Mucosa of descending colon (tissue), 3 donors: ENCODE measurements around the gene UNC93A. TPM values are rescaled to one million over a fixed set of nuclear protein-coding genes. Genes with fewer than 3 reads are reported as not detected.

Source experiments
- ATAC-seq: fragments of 200-7000 bp; cut with Tn5 transposase; one replicate; pipeline ENCODE4 v1.9.1; 2020; ENCODE audit warnings: mild to moderate bottlenecking, moderate library complexity
- DNase-seq, 3 donors: peaks; one replicate each; pipeline ENCODE4 v3.0.0-alpha.2; 2020
- H3K36me3 ChIP-seq: fragments of 200-600 bp; one replicate; pipeline ENCODE4 v1.8.0; 2021; ENCODE audit warnings: low read depth, mild to moderate bottlenecking
- H3K4me1 ChIP-seq: fragments of 200-600 bp; one replicate; pipeline ENCODE4 v1.8.0; 2021; ENCODE audit warnings: low read depth, mild to moderate bottlenecking
- H3K4me3 ChIP-seq: fragments of 200-600 bp; one replicate; pipeline ENCODE4 v1.8.0; 2021; ENCODE audit warnings: mild to moderate bottlenecking
- H3K9me3 ChIP-seq: fragments of 200-600 bp; one replicate; pipeline ENCODE4 v1.8.0; 2021; ENCODE audit warnings: mild to moderate bottlenecking
- intact Hi-C, 2 donors: fragments of 100-400 bp; cut with DNase I in 1 of 2; cut with micrococcal nuclease in 1 of 2; formaldehyde crosslinking; loops; one replicate each; pipeline versions ENCODE4 v1.11.0 to v1.11.1; 2022; cut with DNase I, micrococcal nuclease
- total RNA-seq, 3 donors: library from RNA; stranded (reverse); fragmentation: NEBNext Ultra II Directional in 2 of 3; extraction: Animal tissue kit (Norgen Biotek cat#: 25700) in 2 of 3; gene quantifications; one replicate each; pipeline versions ENCODE4 v1.2.1 to v1.2.4, GENCODE V29; 2021 to 2023
- TF ChIP-seq, protein P1 (sequence below): fragments of 200-600 bp; IDR thresholded peaks from one replicate; pipeline ENCODE4 v1.8.0; 2022; ENCODE audit warnings: antibody characterized with exemption, mild to moderate bottlenecking
- donor health status: DM: no; HTN: no; CAD: no; lungs with moderate emphysema.
- donor health status: DM: no; HTN: no; CAD: no.
- donor health status: DM: no; HTN: yes; CAD: no.

The UNC93A gene
- total RNA-seq, 3 donors from 2014 or later: 2.1 TPM; not detected in 2

DNA sequence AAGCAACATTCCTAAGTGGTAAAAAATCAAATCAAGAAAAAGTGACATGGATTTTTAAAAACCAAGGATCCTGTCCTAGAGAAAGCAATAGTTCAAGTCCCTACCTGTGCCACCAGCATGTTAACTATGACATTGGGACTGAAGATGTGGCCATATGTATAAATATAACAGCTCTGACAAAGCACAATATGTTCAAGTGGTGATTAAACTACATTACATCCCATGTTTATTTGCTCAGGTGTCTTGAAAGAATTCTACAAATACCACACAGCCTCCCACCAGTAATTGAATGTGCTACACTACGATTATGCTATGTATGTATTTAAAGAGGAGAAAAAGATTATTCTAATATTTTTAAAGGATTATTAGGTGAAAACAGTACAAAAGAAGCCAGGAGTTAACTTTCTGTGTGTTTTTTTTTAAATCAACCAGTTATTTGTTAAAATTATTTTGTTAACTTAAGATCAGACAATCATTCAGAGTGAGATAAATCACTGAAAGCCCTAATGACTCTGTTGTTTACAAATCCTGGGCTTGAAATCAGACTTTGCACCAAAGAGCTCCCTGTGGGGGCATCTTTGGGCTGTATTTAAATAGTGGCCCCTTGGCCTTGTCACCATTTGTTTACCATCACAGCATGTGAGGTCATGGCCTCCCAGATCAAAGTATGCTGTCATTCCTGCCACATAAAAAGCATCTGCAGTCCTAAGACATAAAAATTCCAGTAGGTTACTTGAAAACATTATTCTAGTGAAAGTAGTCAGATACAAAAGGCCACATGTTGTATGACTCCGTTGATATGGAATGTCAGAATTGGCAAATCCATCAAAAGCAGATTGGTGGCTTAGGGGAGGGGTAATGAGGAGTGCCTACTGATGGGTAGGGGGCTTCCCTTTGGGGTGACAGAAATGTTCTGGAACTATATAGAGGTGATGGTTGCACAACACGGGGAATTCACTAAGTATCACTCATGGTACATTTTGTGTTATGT is 50.8 kb downstream of the UNC93A start:
- H3K4me1 ChIP-seq: no peaks in the 10 kb centered on the region
- intact Hi-C loops: no loop called here
- no peak for ATAC-seq
- H3K9me3 ChIP-seq: no peaks in the 10 kb centered on the region
- H3K36me3 ChIP-seq: no peaks in the 10 kb centered on the region
- no peak overlapping the region for H3K4me3 ChIP-seq
- TF ChIP-seq, protein P1, sequence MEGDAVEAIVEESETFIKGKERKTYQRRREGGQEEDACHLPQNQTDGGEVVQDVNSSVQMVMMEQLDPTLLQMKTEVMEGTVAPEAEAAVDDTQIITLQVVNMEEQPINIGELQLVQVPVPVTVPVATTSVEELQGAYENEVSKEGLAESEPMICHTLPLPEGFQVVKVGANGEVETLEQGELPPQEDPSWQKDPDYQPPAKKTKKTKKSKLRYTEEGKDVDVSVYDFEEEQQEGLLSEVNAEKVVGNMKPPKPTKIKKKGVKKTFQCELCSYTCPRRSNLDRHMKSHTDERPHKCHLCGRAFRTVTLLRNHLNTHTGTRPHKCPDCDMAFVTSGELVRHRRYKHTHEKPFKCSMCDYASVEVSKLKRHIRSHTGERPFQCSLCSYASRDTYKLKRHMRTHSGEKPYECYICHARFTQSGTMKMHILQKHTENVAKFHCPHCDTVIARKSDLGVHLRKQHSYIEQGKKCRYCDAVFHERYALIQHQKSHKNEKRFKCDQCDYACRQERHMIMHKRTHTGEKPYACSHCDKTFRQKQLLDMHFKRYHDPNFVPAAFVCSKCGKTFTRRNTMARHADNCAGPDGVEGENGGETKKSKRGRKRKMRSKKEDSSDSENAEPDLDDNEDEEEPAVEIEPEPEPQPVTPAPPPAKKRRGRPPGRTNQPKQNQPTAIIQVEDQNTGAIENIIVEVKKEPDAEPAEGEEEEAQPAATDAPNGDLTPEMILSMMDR: no peak
- DNase-seq: no peak

DNA sequence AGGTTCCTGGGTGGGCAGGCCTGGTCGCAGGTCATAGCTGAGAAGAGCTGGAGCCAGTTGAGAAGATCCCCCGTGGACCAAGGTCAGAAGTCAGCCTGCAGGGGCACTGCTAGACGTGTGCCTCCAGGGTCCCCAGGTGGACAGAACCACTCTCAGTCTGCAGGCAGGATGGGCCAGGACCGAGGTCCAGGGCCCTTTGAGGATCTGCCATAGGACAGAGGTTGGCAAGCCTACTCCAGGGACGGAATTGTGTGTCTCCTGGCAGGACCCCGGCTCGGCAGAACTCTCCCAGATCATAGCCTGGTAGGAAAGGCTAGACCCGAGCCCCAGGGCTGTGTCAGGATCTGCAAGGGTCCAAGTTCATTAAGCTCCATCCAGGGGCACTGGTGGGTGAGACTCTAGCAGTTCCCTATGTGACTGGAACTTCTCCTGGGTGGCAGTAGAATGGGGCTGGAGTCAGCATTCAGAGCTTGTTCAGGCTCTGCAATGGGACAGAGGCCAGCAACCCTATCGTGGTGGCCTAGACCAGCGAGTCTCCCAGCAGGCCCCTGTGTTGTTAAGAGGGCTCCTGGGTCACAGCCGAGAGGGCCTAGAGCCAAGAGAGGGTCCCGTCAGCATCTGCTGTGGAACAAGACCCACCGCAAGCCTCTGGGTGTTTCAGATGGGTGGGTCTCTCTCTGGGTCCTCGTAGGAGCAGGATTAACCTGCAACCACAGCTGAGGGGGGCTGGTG is 51.9 kb downstream of the UNC93A start:
- Histone ChIP-seq H3K9me3 (no peaks in the 10 kb centered on the region), H3K4me3 (no peak overlapping the region), H3K36me3 (no peaks in the 10 kb centered on the region), H3K4me1 (no peaks in the 10 kb centered on the region)
- TF ChIP-seq, protein P1: no peak
- DNase-seq (no peak), ATAC-seq (no peak)
- intact Hi-C loops: no loop called here

DNA sequence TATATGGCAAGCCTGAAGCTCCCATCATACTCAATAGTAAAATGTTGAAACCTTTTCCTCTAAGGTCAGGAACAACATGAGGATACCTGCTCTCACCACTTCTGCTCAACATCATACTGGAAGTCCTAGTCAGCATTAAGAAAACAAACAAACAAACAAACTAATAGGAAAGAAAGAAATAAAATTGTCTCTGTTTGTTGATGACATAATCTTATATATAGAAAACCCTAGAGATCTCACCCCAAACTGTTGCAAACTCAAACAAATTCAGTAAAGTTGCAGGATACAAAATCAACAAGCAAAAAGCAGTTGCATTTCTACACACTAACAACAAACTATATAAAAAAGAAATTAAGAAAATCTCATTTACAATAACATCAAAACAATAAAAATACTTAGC is 54.2 kb downstream of the UNC93A start:
- DNase-seq (no peak), ATAC-seq (no peak)
- intact Hi-C loops: no loop called here
- no peaks in the 10 kb centered on the region for H3K4me1 ChIP-seq
- TF ChIP-seq, protein P1: no peak
- no peak overlapping the region for H3K4me3 ChIP-seq
- no peaks in the 10 kb centered on the region for H3K36me3 ChIP-seq
- no peaks in the 10 kb centered on the region for H3K9me3 ChIP-seq

DNA sequence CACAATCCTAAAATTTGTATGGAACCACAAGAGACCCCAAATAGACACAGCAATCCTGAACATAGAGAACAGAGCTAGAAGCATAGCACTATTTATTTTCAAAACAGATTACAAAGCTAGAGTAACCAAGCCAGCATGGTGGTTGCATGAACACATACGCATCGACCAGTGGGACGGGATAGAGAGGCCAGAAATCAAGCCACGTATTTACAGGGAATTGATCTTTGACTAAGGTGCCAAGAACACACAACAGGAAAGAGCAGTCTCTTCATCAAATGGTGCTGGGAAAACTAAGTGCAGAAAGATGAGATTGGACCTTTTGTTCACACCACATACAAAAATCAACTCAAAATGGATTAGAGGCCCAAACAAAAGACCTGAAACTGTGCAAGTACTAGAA is 54.8 kb downstream of the UNC93A start:
- H3K4me3 ChIP-seq: no peak overlapping the region
- intact Hi-C loops: no loop called here
- H3K36me3 ChIP-seq: no peaks in the 10 kb centered on the region
- H3K9me3 ChIP-seq: no peaks in the 10 kb centered on the region
- no peak for ATAC-seq
- H3K4me1 ChIP-seq: peaks cover 4% of the 10 kb centered on the region
- DNase-seq: no peak
- TF ChIP-seq, protein P1: no peak

DNA sequence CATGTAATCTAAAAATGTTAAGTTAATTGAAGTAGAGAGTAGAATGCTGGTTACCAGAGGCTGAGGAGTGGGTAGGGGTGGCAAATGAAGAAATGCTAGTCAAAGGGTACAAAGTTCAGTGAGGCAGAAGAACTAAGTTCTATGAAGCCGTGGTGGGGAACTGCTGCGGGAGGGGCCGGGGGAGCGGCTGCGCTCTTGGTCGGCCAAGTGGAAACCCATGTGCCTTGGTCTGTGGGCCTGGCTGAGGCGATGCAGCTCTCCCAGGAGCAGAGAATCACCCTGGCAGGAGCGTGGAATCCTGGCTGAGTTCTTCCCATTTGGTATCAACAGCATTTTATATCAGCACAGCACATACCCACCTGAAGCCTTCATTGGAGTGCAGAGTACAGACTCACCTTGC is 56.1 kb downstream of the UNC93A start:
- no peak overlapping the region for H3K4me3 ChIP-seq
- intact Hi-C loops: no loop called here

More for the DNA sequence above, 56.1 kb downstream of the UNC93A start:
- DNase-seq: no peak
- Histone ChIP-seq H3K36me3 (no peaks in the 10 kb centered on the region), H3K4me1 (peaks cover 11% of the 10 kb centered on the region), H3K9me3 (no peaks in the 10 kb centered on the region)
- no peak for ATAC-seq
- TF ChIP-seq, protein P1: no peak
